ENCODE results near the gene OPCML.

DNA sequence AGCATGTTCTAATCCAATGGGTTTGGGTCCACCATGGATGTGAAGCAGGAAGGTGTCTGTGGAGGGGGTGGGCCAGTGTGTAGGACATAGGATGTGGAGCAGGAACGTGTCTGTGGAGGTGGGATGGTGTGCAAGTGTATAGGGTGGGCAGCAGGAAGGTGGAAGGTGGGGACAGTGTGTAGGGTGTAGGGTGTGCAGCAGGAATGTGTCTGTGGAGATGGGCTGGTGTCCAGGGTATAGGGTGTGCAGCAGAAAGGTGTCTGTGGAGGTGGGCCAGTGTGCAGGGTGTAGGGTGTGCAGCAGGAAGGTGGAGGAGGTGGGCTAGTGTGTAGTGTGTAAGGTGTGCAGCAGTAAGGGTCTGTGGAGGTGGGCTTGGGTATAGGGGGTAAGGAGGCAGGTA is 1093.9 kb downstream of the OPCML start:
- TF ChIP-seq, protein P1, sequence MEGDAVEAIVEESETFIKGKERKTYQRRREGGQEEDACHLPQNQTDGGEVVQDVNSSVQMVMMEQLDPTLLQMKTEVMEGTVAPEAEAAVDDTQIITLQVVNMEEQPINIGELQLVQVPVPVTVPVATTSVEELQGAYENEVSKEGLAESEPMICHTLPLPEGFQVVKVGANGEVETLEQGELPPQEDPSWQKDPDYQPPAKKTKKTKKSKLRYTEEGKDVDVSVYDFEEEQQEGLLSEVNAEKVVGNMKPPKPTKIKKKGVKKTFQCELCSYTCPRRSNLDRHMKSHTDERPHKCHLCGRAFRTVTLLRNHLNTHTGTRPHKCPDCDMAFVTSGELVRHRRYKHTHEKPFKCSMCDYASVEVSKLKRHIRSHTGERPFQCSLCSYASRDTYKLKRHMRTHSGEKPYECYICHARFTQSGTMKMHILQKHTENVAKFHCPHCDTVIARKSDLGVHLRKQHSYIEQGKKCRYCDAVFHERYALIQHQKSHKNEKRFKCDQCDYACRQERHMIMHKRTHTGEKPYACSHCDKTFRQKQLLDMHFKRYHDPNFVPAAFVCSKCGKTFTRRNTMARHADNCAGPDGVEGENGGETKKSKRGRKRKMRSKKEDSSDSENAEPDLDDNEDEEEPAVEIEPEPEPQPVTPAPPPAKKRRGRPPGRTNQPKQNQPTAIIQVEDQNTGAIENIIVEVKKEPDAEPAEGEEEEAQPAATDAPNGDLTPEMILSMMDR (IDR thresholded peaks at IDR 0.05): no peak
- TF ChIP-seq POLR2A (IDR thresholded peaks at IDR 0.05): no peak

All from lower leg skin (tissue), 3 donors.